ENCODE measurements around the gene FTMT.

DNA sequence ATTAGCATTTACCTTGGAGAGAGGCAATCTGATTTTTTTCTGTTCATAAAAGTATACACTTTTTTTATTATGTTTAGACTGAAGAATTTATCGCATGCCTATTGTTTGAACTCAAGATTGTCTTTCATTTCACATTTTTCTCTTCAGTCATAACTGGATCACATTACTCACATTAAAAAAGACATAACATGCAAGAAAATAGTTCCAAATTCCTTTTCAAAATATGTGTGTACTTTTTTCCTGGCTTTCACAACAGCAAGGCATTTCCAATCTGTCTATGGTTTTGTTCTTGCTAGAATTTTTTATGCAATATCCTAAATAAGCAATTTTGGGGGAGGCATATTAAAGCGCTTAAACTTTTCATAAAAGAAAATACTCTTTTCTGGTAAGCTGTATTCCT is 21.2 kb downstream of the FTMT start:
- TF ChIP-seq POLR2A (IDR thresholded peaks at IDR 0.05) = no peak
- TF ChIP-seq, protein P1, sequence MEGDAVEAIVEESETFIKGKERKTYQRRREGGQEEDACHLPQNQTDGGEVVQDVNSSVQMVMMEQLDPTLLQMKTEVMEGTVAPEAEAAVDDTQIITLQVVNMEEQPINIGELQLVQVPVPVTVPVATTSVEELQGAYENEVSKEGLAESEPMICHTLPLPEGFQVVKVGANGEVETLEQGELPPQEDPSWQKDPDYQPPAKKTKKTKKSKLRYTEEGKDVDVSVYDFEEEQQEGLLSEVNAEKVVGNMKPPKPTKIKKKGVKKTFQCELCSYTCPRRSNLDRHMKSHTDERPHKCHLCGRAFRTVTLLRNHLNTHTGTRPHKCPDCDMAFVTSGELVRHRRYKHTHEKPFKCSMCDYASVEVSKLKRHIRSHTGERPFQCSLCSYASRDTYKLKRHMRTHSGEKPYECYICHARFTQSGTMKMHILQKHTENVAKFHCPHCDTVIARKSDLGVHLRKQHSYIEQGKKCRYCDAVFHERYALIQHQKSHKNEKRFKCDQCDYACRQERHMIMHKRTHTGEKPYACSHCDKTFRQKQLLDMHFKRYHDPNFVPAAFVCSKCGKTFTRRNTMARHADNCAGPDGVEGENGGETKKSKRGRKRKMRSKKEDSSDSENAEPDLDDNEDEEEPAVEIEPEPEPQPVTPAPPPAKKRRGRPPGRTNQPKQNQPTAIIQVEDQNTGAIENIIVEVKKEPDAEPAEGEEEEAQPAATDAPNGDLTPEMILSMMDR (IDR thresholded peaks at IDR 0.05) = no peak
- no peak for TF ChIP-seq POLR2AphosphoS5 (IDR thresholded peaks at IDR 0.05)
- no peak for TF ChIP-seq EP300 (IDR thresholded peaks at IDR 0.05)

All from sigmoid colon (tissue), 4 donors.